Fibroblast of skin of abdomen (primary cell): Measurements from ENCODE around the gene ACSL1.

Source experiments
- DNase-seq: peaks from one replicate; pipeline ENCODE4 v3.0.0-alpha.2; 2013

Gene ACSL1

DNA sequence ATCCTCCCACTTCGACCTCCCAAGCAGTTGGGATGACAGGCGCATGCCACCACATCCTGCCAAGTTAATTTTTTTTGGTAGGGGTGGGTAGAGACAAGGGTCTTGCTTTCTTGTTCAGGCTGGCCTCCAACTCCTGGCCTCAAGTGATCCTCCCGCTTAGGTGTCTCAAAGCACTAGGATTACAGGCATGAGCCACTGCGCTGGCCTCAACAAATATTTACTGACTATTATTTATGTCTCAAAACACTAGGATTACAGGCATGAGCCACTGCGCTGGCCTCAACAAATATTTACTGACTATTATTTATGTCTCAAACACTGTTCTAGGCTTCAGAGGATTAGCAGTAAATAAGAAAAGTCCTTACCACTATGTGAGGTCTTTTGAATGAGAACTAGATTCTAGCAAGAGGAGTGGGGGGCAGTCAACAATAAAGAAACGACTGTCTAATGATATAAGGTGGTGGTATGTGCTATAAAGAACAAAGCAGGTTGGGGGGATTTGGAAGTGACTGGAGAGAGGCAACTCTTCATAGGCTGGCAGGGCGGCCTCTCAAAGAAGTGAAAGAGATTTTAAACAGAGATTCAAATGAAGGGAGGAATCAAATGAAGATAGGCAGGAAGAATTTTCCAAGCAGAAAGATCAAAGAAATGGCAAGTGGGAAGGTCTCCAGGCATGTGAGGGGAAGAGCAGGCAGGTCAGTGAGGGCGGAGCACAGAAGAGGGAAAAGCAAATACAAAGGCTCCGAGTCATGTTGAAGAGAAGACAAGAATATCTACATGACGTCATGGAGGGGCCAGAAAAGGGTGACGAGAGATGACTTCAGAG lies 12.7 kb upstream of the ACSL1 start:
- DNase-seq = no peak

DNA sequence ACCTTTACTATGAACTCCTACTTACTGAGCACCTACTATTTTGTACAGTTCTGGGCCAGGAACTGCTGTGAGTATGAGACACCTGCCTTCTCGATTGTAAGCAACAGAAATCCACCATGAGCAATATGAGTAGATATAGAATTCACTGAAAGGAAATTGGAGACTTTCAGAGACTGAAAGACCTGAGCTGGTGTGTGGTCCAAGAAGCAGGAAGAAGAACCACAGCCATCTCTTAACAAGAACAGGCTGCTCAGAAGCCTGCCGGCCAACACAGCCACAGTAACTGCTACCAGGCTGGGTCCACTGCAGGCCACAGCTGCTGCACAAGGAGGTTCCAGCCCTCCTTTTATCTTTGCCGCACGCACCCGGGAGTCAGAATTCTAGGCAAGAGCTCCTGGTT lies 10.8 kb upstream of the ACSL1 start:
- DNase-seq = no peak

DNA sequence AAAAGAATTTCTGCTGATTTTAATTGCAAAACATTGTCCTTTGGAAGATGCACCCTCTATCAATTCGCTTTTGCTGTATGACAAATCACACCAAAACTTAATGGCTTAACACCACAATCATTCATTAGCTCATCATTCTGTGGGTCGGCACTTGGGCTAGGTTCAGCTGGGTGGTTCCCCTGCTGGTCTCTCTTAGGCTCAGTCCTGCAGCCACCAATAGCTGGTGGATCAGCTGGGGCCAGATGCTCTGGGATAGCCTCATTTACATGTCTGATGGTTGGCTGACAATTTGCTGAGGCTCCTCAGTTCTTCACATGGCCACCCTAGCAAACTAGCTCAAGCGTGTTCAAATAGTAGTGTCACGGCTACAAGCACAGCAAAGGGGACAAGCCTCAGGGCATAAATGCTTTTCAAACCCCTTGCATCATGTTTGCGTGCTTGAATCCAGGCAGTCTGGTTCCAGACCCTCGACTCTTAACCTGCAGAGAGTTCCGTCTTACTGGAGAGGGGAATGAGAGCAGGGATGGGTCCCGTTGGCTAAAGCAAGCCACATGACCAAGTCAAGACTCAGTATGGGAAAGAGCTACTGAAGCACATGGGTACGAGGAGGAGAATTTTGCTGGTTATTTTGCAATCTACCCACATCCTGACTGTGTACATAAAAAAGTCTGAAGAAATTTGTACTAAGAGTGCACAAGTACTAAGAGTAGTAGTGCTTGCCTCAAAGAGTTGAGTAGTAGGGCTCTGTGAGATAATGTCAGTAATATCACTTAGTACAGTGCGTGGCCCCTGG lies 7.5 kb upstream of the ACSL1 start:
- DNase-seq = no peak

DNA sequence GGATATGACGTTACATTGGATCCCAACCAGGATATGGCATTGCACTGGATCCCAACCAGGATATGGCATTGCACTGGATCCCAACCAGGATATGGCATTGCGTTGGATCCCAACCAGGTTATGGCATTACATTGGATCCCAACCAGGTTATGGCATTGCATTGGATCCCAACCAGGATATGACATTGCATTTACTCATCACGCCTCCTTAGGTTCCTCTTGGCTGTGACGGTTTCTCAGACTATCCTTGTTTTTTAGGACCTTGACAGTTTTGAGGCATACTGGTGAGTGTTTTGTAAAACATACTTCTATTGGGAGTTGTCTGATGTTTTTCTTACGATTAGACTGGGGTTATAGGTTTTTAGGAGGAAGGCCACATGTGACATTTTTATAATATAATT lies 5.4 kb upstream of the ACSL1 start:
- DNase-seq = no peak

DNA sequence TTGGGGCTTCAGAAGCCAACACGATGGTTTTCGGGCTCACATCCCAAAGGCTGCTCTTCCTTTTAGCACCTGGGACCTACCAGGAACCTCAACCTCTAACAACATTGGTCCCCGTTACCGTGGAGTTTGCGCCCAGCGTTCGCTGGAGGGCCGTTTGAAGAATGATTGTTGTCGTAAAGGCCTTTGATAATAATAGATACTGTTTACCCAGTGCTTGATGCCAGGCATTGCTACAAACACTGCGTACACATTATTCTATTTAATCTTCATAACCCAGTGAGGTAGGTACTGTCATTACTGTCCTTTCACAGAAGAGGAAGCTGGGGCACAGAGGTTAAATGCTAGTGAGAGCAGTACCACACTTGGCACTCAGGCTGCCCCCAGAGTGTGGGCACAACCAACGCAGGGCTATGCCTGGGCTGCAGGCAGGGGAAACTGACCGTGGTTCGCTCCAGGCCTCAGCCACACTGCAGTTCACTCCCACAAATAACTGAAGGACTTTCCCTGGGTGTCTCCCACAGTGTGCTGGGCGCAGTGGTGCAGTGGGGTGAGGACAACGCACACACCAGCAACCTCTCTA lies 1.0 kb upstream of the ACSL1 start:
- DNase-seq = no peak

DNA sequence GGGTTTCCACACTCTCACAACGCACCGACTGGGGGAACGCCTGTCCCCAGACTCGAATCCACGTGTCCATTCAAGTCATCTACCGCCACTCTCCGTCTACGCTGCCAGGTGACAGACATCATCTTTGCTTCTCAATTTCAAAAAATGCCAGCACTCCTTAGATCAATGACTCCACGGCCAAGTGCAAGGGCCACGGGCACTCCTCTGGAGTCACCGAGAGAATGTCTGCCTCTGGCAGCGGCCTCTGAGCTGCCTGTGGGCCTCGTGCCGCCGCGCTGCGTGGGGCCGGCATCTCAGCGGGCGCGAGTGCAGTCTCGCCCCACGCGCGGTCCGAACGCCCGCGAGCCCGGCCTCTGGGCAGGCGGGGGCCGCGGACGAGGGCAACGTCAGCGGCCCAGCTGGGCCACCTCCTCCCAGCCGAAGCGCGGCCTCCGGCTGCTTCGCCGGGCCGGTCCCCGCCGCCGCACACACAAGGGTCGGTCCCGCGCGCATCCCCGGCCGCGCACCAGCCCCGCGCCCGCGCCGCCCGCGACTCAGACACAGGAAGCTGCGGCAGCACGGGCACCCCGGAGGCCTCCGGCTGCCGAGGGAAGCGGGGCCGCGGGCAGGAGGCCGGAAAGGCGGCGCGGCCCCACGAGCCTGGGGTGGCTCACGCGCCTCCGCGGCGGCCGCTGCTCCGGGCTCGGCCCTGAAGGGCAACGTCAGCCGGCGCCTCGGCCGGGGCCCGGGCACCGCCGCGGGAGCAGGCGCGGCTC lies 450 bp downstream of the ACSL1 start:
- peak; percentile 24 for DNase-seq

DNA sequence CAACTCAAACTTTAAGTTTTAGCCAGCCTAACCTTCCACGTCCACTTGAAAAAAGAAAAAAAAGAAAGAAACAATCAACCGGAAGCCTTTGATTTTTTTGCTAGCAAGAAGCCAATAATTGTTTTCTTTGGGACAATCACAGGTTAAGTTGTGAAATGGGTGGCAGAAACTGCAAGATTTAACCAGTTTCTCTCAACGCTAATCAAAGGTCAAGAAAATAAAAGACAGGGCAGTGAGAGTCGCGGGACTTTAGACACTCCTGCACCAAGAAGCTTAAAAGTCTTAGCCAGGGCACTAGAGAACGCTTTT lies 1.0 kb downstream of the ACSL1 start:
- no peak for DNase-seq

DNA sequence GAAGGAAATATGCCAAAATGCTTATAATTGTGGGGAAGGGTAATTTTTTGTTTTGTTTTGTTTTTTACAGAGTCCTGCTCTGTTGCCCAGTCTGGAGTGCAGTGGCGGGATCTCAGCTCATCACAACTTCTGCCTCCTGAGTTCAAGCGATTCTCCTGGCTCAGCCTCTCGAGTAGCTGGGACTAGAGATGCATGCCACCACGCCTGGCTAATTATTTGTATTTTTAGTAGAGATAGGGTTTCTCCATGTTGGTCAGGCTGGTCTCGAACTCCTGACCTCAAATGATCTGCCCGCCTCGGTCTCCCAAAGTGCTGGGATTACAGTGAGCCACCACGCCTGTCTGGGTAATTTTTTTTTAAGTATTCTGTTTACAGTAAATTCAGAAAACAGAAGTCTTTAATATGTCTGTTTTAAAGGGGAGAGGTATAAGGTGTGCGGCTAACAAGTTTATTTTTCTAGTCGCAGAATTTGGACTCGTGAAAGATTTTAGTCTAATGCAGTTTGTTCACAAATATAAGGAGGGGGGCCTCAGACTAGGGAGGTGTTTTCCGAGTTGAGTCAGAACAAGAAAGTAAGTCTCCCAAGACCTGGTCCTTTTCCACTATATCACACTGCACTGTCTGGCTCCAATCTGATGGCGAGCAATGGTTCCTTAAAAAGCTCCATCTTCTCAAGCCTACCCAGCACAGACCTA lies 1.5 kb downstream of the ACSL1 start:
- no peak for DNase-seq

DNA sequence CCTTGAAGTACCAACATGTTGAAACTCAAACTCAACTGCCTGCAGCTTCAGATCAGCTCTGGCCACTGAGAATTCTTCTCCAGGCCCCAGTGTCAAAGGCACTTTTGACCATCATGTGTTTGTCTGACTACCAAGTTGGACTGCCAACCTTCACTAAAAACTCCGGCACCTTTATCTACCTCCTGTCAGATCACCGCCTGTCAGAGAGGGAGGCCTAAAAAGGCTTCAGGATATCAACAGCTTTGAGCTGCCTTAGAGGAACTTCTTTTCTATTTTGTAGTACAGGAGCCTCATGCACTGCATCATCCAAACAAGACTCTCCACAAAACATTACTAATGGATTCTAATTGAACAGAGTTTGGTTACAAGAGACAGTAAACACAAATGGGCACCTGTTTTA lies 2.8 kb downstream of the ACSL1 start:
- DNase-seq = no peak

DNA sequence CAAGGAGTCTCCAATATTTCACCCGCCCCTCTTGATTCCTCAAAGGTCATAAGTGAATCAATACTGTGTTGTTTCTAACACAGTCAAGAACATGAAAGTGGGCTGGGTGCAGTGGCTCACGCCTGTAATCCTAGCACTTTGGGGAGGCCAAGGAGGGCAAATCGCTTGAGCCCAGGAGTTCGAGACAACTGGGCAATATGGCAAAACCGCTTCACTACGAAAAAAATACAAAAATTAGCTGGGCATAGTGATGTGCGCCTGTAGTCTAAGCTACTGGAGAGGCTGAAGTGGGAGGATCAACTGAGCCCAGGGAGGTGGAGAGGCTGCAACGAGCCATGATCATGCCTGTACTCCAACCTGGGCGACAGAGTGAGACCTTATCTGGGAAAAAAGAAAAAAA lies 3.4 kb downstream of the ACSL1 start:
- DNase-seq = no peak

DNA sequence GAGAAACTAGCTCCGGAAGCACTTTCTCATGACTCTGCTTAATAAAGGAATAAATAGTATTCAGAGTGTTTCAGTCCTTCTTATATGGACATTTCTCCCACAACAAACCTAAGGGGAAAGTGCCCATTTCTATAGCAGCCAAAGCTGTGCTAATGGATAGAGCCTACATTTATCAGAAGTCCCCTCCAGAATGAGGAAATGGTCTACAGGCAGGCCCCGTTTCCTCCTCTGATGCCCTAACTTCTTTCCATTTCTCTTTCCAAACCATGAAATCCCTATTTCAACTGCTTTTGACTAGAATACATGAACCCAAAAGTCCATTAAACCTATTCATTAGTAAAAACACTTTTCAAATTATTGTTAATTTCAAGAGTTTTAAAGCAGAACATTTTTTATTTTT lies 4.5 kb downstream of the ACSL1 start:
- DNase-seq = no peak

DNA sequence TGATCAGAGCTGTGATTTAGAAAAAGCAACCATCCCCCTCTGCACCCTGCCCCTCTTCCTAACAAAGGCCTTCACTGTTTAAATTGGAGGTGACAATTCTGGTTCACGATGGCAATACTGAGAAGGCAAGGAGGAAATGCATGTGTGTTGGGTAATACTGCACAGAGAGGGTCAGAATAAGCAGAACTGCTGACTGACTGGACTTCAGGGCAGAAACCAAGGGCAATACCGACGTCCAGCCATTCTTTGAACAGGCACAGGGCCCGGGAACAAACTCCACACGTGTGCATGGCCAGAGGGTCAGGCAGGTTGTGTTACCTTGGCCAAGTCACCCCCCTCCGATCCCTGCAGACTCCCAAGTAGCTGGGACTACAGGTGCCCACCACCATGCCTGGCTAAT lies 6.0 kb downstream of the ACSL1 start:
- no peak for DNase-seq

DNA sequence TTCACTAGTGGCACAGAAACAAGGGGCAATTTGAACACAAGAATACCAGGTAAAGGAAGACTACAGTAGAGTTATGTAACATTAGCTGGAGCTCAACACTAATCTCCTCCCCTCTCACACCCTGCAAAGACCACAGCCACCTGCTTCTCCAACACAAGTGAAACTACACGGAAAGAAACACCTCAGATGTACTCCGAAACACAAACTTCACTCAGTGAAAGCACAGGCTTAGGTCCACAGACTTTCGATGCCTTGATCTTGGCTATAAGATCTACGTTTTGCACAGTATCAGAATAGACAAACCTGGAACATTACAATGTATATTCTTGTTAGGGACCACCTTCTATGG lies 7.6 kb downstream of the ACSL1 start:
- DNase-seq = no peak

DNA sequence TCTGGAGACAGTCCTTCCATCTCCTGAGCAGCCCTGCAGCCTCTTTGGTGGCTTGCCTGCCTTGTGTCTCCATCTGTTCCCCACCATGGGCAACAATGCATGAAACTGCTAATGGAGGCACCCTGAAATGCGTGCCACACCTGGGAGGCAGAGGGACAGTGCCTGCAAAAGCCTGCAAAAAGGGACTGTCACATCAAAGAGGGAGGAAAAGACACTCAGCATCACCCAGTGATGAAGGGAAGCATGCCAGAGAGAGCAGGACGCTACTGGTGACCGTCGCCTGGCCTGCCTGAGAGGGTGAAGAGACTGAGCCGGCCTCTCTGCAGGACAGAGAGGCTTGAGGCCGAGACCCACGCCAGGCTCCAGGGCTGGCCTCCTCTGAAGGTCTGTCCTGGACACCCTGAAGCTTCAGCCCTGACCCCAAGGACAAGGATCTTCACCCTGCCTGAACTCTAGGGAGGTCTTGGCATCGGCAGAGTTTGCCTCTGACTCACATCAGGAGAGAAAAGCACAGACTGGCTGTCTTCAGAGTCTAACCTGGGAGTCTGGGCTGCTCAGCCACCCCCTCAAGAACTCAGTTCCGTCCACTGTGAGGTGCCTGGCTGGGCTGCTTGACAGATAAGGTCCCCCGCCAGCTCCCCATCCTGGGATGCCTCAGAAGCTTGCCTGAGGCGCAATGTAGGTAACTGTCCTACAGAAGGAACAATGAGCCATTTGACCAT lies 8.1 kb downstream of the ACSL1 start:
- no peak for DNase-seq

DNA sequence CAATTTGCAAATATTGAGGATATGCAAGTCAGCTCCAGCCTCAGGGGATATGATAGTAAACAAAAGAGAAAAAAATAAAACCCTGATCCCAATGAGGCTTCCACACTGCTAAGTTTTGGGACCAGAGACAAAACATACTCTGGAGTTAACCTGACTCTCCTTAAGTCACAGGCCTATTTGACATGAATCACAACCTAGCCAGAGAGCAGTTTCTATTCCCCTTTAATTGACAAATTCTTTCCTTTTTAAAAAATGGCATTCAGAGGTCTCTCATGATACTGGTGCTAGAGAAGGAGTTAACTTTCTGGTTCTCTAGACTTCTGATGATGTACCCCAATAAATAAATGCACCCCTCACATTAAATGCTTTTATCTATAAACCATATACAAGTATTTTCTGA lies 8.8 kb downstream of the ACSL1 start:
- no peak for DNase-seq

DNA sequence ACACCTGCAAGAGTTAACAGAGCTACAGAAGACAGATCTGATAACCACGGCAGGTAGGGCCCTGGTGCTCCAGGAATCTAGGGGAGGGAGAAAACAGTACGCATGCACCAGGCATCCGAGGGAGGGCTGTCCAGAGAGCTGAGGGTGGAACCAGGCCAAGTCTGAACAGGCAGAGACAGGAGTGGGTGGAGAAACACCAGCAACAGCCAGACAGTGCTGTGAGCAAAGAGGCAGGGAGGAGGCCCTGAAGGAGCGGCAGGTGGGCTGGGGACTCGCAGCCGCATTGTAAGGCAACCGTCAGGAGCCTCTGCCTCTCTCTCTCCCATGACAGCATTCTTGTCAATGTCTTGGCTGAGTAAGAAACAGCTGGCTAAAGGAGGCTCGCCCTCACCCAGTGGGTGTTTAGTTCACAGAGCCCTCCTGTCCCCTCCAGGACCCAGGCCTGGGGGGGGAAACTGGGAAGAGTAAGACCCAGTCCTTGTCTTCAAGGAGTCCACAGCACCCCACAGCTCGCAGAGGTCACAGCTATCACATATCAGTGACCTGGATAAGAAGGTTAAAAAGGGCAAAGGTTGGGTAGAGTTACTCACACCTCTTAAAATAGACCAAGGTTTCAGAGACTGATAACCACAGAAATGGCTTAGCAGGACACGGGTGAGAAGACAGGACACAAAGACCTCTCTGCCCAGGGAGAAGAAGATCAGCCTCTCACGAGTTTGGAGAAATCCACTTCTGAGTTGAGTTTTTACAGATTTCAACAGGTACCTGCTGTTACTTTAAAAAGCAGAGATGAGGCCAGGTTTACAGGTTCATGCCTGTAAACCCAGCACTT lies 10.5 kb downstream of the ACSL1 start:
- peak; percentile 41 for DNase-seq

DNA sequence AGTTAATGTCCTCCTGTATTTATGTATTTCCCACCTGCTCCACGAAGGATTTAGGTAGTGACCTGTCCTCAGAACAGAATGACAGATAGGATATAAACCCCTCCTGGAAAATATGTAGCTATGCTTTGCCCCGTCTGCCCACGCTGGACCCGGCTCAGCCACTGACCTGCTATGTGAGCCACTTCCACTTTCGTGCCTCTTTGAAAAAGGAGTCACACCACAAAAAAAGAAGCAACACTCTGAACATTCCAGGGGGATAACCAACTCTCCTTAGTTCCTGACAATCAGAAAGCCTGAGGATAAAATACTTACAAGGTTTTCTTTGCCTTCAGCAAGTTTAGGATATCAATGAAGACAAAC lies 11.1 kb downstream of the ACSL1 start:
- DNase-seq = no peak

DNA sequence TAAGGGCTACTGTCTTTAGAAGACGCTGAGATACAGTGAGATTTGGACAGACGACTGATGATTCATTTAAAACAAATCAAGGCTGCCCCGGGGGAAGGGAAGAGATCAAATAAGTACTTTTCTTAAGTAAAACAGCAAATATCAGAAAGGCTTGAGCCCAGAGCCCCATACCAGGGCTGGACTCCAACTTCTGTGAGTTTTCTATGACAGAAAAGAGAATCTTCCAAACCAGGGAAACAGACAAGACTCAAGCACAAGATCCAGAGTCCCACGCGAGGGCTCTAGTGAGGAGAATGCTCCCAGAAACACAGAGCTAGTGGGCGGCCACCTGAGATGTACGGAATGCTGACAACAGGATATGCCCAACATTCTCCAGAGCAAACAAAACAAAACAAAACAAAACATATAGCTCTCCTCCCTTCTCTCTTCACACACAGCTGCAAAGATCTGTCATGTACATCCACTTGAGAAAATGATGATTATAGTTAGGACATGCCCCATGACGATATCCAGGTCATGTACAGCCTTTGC lies 13.1 kb downstream of the ACSL1 start:
- DNase-seq = no peak

DNA sequence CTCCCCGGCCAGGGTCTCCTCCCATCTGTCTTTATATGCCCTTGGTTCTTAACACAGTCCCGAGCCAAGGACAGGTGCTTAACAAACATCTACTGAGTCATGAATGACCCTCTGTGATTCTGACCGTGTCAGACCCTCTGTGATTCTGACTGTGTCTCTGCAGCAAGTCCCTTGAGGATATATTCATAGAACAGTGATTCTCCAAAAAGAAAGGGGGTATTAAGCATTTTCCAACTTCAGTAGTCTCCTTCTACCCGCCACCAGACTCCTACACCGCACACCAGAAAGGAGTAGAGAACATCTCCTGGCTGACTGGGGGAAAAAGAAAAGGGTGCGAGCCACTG lies 13.6 kb downstream of the ACSL1 start:
- no peak for DNase-seq

DNA sequence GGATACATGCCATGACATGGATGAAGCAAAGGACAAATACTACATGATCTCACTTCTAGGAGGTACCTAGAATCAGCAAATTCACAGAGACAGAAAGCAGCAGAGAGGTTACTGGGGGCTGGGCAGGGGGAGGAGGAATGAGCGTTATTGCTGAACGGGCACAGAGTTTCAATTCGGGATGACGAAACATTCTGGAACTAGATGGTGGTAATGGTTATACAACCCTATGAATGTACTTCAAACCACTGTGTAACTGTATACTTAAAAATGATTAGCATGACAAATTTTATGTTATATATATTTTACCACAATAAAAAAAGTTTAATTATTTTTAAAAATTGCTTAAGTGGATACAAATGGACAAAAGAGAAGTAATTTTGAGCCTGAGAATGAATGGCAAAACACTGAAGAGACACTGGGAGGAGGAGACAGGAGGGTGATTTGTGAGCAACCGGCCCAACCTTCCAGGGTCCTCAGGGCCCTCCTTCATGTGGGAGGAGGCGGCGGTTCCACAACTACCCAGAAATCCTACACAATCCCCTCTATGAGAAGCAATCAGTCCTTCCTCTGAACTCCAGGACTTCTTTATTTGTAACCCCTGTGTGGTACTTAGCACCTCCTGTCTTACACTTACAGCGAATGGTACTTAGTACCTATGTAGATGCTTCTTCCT lies 14.1 kb downstream of the ACSL1 start:
- no peak for DNase-seq
